Measurements from ENCODE around the gene HLF. TPM values are rescaled to one million over a fixed set of nuclear protein-coding genes. Genes with fewer than 3 reads are reported as not detected.
A peak's percentile ranks its signal among the peaks of the same experiment; 100 is the strongest.

The HLF gene
- total and polyA plus RNA-seq, 2 donors (not counting 1 experiment from before 2014, with no cell fraction given): 0.10 TPM; not detected in 1

DNA sequence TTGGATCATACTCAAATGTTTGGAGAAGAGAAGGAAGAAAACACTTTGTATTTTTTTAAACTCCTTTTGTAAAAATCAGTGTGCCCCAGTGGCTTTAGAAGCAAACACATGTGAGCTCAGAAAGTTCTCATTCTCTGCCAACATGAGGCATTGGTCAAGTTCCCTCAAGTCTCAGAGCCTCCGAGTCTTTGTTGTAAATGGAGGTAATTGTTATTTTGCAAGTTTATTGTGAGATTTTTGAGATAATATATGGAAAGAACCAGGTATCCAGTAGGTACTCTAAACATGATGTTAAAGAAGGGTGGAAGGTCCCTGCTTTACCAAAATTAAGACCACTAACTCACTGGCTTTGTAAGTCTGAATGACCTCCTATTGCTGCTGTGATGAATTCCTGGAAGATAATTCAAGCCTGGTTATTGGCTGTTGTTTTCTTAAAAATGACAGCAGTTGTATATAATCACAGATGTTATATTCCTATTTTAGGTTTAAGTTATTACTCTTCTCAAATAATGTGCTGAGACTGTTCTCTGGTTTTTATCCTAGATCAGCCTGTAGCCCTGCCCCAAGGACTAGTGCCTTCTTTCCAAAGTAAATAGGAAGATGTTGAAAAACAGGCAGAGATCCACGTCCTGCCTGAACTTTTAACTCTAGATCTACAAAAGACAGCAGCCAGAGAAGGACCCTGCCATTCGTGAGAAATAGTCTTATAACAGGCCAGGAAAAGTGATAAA, 2.4 kb downstream of the HLF start:
- no peak for ATAC-seq (ENCODE audit: low read depth)
- Histone ChIP-seq H3K4me1 (ENCODE audit: control insufficient read depth in 2 of 2, insufficient read depth in 2 of 2, low read length in 2 of 2) (peaks cover 27 to 29% of the 10 kb centered on the region in 2 donors), H3K27me3 (replicated peaks in 1 of 4; ENCODE audit: control extremely low read depth in 1 of 4, control insufficient read depth in 3 of 4, insufficient read depth in 4 of 4, low read length in 3 of 4) (peaks cover 2 to 73% (median 53%) of the 10 kb centered on the region in 4 experiments), H2AFZ (ENCODE audit: insufficient read depth, low read depth, low read length, poor library complexity, severe bottlenecking) (no peak overlapping the region), H3K36me3 (replicated peaks in 1 of 2; ENCODE audit: control extremely low read depth in 1 of 2, control insufficient read depth in 1 of 2, extremely low read depth in 1 of 2, insufficient read depth in 2 of 2, low read length in 1 of 2) (no peaks in the 10 kb centered on the region), H4K20me1 (ENCODE audit: control insufficient read depth, insufficient read depth, low read length, poor library complexity, severe bottlenecking) (no peaks in the 10 kb centered on the region), H3K79me2 (ENCODE audit: control insufficient read depth, insufficient read depth, low read length) (no peaks in the 10 kb centered on the region), H3K4me3 (ENCODE audit: control extremely low read depth in 1 of 5, extremely low read depth in 1 of 5, insufficient read depth in 1 of 5, low read depth in 2 of 5, low read length in 4 of 5) (no peak overlapping the region), H3K9me3 (ENCODE audit: control extremely low read depth in 1 of 3, control insufficient read depth in 2 of 3, insufficient read depth in 1 of 3, low read length in 2 of 3) (peaks cover 0 to 32% (median 0%) of the 10 kb centered on the region in 3 donors), H3K27ac (ENCODE audit: low read length in 2 of 2) (no peak overlapping the region), H3K4me2 (replicated peaks; ENCODE audit: low read depth, low read length, poor library complexity, severe bottlenecking) (no peak overlapping the region), H3K9ac (ENCODE audit: low read length) (no peak overlapping the region)
- TF ChIP-seq EZH2 (IDR thresholded peaks at IDR 0.05; ENCODE audit: borderline replicate concordance, insufficient read depth, low read depth, low read length, poor library complexity, severe bottlenecking) (no peak), CTCF (IDR thresholded peaks at IDR 0.05) (no peak)
- WGBS (ENCODE audit: insufficient coverage): no CpG with 5 or more reads among the region's 3 CpGs
- no peak overlapping the region for H3K4me3 Mint-ChIP-seq
- peaks cover 77% of the 10 kb centered on the region for H3K27me3 Mint-ChIP-seq
- peak; percentile 11 for DNase-seq
- no peaks in the 10 kb centered on the region for H3K9me3 Mint-ChIP-seq (ENCODE audit: insufficient read depth)
- no peak overlapping the region for H3K27ac Mint-ChIP-seq
- H3K4me1 Mint-ChIP-seq: peaks cover 25% of the 10 kb centered on the region
- intact Hi-C loops (cut with micrococcal nuclease): loop anchor here (10.0 kb wide), 1 partner anchor 302 kb away; the partner anchor contains the start of genes COX11 and STXBP4
- CTCF ChIA-PET: no interaction called here
- POLR2A ChIA-PET: no interaction called here
